ENCODE results near the gene USP31. TPM values are rescaled to one million over a fixed set of nuclear protein-coding genes. Genes with fewer than 3 reads are reported as not detected.
"Not testable (repeated sequence)": the region's sequence is repeated elsewhere in the genome, so short reads cannot be mapped to it uniquely, and the experiment has no call there.

USP31 gene
- total RNA-seq, 2 experiments from 2014 or later = 1.6 to 1.7 TPM

DNA sequence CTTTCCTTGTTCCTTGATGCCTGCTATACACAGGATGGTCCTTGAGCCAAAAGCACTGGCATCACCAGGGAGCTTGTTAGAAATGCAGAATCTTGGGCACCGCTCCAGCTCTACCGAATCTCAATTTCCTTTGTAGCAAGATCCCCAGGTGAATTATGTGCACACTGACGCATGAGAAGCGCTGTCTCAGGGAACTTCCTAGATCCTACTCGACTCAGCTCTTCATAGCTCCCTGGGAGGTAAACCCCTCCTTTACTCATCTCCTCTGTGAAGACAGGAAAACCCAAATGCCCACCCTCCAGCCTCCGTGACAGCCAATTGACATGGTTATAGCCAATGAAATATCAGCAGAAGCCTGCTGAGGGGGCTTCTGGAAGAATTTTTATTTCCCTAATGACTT, 4.1 kb downstream of the USP31 start:
- ChIA-PET CTCF (interaction anchor here (1.0 kb wide), 1 partner anchor 36 kb away, joined by 3 read pairs; no protein-coding TSS in a partner anchor), POLR2A (no interaction called here)
- intact Hi-C loops (cut with DNase I, micrococcal nuclease) = loop anchor here in 1 of 2 experiments (5.0 kb wide), 1 partner anchor 1623 kb away; no protein-coding TSS in a partner anchor
- Histone ChIP-seq H3K4me3 (ENCODE audit: low read length) (no peak overlapping the region), H3K27me3 (ENCODE audit: control insufficient read depth in 1 of 2, insufficient read depth in 2 of 2, low read length in 2 of 2) (no peaks in the 10 kb centered on the region), H3K27ac (ENCODE audit: low read depth in 1 of 2, low read length in 2 of 2) (no peak overlapping the region), H3K9me3 (ENCODE audit: control insufficient read depth in 1 of 2, insufficient read depth in 1 of 2, low read length in 2 of 2) (no peaks in the 10 kb centered on the region), H3K36me3 (ENCODE audit: insufficient read depth, low read length) (no peaks in the 10 kb centered on the region), H3K4me1 (ENCODE audit: insufficient read depth, low read length) (peaks cover 15% of the 10 kb centered on the region)
- ATAC-seq (ENCODE audit: poor library complexity) = no peak
- peaks cover 27% of the 10 kb centered on the region for H3K4me1 Mint-ChIP-seq (ENCODE audit: low read depth)
- TF ChIP-seq CTCF (IDR thresholded peaks at IDR 0.05) = no peak
- H3K27ac Mint-ChIP-seq = no peak overlapping the region
- no peak overlapping the region for H3K4me3 Mint-ChIP-seq
- H3K27me3 Mint-ChIP-seq = no peaks in the 10 kb centered on the region
- no peak for DNase-seq
- peaks cover 9% of the 10 kb centered on the region for H3K36me3 Mint-ChIP-seq (ENCODE audit: low read depth)
- no peaks in the 10 kb centered on the region for H3K9me3 Mint-ChIP-seq

- H3K4me3 ChIP-seq (ENCODE audit: low read length); intact Hi-C loops (cut with DNase I, micrococcal nuclease); ATAC-seq (ENCODE audit: poor library complexity); POLR2A ChIA-PET; H3K4me1 ChIP-seq (ENCODE audit: insufficient read depth, low read length); H3K27ac Mint-ChIP-seq; H3K27ac ChIP-seq (ENCODE audit: low read depth in 1 of 2, low read length in 2 of 2); H3K9me3 Mint-ChIP-seq; H3K4me3 Mint-ChIP-seq; H3K36me3 ChIP-seq (ENCODE audit: insufficient read depth, low read length); DNase-seq; H3K9me3 ChIP-seq (ENCODE audit: control insufficient read depth in 1 of 2, insufficient read depth in 1 of 2, low read length in 2 of 2); H3K27me3 Mint-ChIP-seq; H3K27me3 ChIP-seq (ENCODE audit: control insufficient read depth in 1 of 2, insufficient read depth in 2 of 2, low read length in 2 of 2); H3K36me3 Mint-ChIP-seq (ENCODE audit: low read depth): not testable (repeated sequence)
- H3K4me1 Mint-ChIP-seq (ENCODE audit: low read depth) = peaks cover 20% of the 10 kb centered on the region
- CTCF ChIA-PET = interaction anchor here (1.0 kb wide), 1 partner anchor 35 kb away, joined by 3 read pairs; no protein-coding TSS in a partner anchor
Measured at GRCh38 chr16:23144393-23144792, 4.9 kb downstream of the USP31 start.

GRCh38 chr16:23143391-23143790, 5.9 kb downstream of the USP31 start:
- ChIA-PET POLR2A (no interaction called here), CTCF (no interaction called here)
- Histone ChIP-seq H3K36me3 (ENCODE audit: insufficient read depth, low read length) (no peaks in the 10 kb centered on the region), H3K27me3 (ENCODE audit: control insufficient read depth in 1 of 2, insufficient read depth in 2 of 2, low read length in 2 of 2) (no peaks in the 10 kb centered on the region), H3K27ac (ENCODE audit: low read depth in 1 of 2, low read length in 2 of 2) (no peak overlapping the region), H3K9me3 (ENCODE audit: control insufficient read depth in 1 of 2, insufficient read depth in 1 of 2, low read length in 2 of 2) (no peaks in the 10 kb centered on the region), H3K4me1 (ENCODE audit: insufficient read depth, low read length) (peaks cover 8% of the 10 kb centered on the region), H3K4me3 (ENCODE audit: low read length) (no peak overlapping the region)
- Mint-ChIP-seq H3K4me1 (ENCODE audit: low read depth) (peaks cover 19% of the 10 kb centered on the region), H3K36me3 (ENCODE audit: low read depth) (peaks cover 9% of the 10 kb centered on the region), H3K9me3 (no peaks in the 10 kb centered on the region), H3K27me3 (no peaks in the 10 kb centered on the region), H3K4me3 (no peak overlapping the region), H3K27ac (no peak overlapping the region)
- DNase-seq (no peak), ATAC-seq (ENCODE audit: poor library complexity) (no peak)
- TF ChIP-seq CTCF (IDR thresholded peaks at IDR 0.05) = no peak
- intact Hi-C loops (cut with DNase I, micrococcal nuclease) = no loop called here

All from CD4-positive, alpha-beta T cell (primary cell).